ENCODE data around the gene ZNF154.

DNA sequence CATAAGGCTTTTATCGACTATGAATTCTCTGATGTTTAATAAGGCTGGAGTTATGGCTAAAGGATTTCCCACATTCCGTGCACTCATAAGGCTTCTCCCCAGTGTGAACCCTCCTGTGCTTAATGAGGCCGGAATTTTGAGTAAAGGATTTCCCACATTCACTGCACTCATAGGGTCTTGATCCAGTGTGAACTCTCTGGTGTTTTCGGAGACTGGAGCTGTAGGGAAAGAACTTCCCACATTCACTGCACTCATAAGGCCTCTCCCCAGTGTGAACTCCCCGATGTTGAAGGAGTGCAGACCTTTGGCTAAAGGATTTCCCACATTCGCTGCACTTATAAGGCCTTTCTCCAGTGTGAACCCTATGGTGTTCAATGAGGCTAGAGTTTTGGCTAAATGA is 7.4 kb downstream of the ZNF154 start:
- TF ChIP-seq, protein P1, sequence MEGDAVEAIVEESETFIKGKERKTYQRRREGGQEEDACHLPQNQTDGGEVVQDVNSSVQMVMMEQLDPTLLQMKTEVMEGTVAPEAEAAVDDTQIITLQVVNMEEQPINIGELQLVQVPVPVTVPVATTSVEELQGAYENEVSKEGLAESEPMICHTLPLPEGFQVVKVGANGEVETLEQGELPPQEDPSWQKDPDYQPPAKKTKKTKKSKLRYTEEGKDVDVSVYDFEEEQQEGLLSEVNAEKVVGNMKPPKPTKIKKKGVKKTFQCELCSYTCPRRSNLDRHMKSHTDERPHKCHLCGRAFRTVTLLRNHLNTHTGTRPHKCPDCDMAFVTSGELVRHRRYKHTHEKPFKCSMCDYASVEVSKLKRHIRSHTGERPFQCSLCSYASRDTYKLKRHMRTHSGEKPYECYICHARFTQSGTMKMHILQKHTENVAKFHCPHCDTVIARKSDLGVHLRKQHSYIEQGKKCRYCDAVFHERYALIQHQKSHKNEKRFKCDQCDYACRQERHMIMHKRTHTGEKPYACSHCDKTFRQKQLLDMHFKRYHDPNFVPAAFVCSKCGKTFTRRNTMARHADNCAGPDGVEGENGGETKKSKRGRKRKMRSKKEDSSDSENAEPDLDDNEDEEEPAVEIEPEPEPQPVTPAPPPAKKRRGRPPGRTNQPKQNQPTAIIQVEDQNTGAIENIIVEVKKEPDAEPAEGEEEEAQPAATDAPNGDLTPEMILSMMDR (IDR thresholded peaks at IDR 0.05): no peak
- TF ChIP-seq ZFX (IDR thresholded peaks at IDR 0.05; ENCODE audit: borderline replicate concordance): no peak

All from 22Rv1 (cell line).